Activated CD4-positive, alpha-beta T cell treated with anti-CD3 and anti-CD28 coated beads, Interleukin-2, amount 10 ng/mL, durations not matched to agents 7 days and 5 days (primary cell): ENCODE measurements around the gene AGMO. TPM values are rescaled to one million over a fixed set of nuclear protein-coding genes. Genes with fewer than 3 reads are reported as not detected.

Experiments
- CTCF ChIA-PET: fragments of 350-600 bp; sonication (Branson Sonifier 250); formaldehyde crosslinking; loops from one replicate; lab custom pipeline; 2021; ENCODE audit warnings: antibody characterized with exemption; lab: Charles Lee
- POLR2A ChIA-PET: fragments of 350-600 bp; sonication (Branson Sonifier 250); formaldehyde crosslinking; loops from one replicate; lab custom pipeline; 2021; ENCODE audit warnings: antibody characterized with exemption; lab: Charles Lee
- DNase-seq: peaks from one replicate; pipeline ENCODE4 v3.0.0-alpha.2; 2020
- H3K27ac Mint-ChIP-seq: one replicate; pipeline ENCODE4 v1.8.0; 2021; ENCODE audit warnings: mild to moderate bottlenecking, moderate library complexity, mixed read lengths
- H3K27me3 Mint-ChIP-seq: one replicate; pipeline ENCODE4 v1.8.0; 2021; ENCODE audit warnings: mixed read lengths
- H3K36me3 Mint-ChIP-seq: one replicate; pipeline ENCODE4 v1.8.0; 2021; ENCODE audit warnings: low read depth, mixed read lengths
- H3K4me1 Mint-ChIP-seq: one replicate; pipeline ENCODE4 v1.8.0; 2021; ENCODE audit warnings: mixed read lengths
- H3K4me3 Mint-ChIP-seq: one replicate; pipeline ENCODE4 v1.8.0; 2021; ENCODE audit warnings: mild to moderate bottlenecking, moderate library complexity, mixed read lengths
- H3K9me3 Mint-ChIP-seq: one replicate; pipeline ENCODE4 v1.8.0; 2021; ENCODE audit warnings: mixed read lengths
- total RNA-seq, 2 experiments: library from RNA; stranded (reverse); gene quantifications; one replicate each; pipeline ENCODE4 v1.2.3, GENCODE V29; 2021

The AGMO gene
- total RNA-seq, 2 experiments from 2014 or later: not detected

DNA sequence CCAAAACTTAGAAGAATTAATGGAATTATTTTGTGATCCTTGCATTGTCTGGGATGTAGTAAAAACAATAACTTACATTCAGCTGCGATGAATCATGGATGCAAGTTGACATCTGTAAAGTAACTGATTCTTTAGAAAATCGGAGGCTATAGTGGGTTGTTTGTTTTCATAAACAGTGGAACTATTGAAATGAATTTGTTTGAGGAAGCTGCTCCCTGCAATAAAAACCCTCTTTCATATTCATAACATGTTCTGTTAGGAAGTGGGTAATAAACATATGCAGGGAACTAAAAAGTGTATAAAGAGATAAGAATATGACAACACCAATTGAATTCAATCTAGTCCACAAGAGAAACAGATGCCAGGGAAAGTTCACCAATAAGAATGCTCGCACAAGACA lies 53.6 kb downstream of the AGMO start:
- Mint-ChIP-seq H3K9me3 (no peaks in the 10 kb centered on the region), H3K27ac (no peak overlapping the region), H3K36me3 (no peaks in the 10 kb centered on the region), H3K4me1 (no peaks in the 10 kb centered on the region), H3K4me3 (no peak overlapping the region), H3K27me3 (no peaks in the 10 kb centered on the region)
- ChIA-PET CTCF (no interaction called here), POLR2A (no interaction called here)
- DNase-seq: no peak

DNA sequence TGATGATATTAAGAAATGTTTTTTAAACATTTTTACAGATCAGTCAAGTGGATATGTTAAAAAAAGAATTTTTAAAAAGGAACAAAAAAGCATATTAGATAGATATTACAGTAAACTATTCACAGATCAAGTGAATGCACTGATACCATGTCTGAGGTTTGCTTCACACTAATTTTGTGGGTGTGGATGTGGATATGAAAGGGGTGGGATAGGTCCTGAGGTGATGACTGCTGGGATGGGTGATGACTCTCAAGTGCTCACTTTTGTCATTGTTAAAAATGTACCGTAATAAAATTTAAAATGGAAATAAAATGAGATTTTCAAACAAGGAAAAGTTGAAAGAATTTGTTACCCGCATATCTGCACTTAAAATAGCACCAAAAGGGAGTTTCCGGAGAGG lies 54.1 kb downstream of the AGMO start:
- no peaks in the 10 kb centered on the region for H3K27me3 Mint-ChIP-seq
- no peak overlapping the region for H3K27ac Mint-ChIP-seq
- H3K36me3 Mint-ChIP-seq: no peaks in the 10 kb centered on the region
- no peak overlapping the region for H3K4me3 Mint-ChIP-seq
- ChIA-PET CTCF (no interaction called here), POLR2A (no interaction called here)
- DNase-seq: no peak
- H3K9me3 Mint-ChIP-seq: no peaks in the 10 kb centered on the region
- no peaks in the 10 kb centered on the region for H3K4me1 Mint-ChIP-seq

- ChIA-PET POLR2A (no interaction called here), CTCF (no interaction called here)
- no peaks in the 10 kb centered on the region for H3K9me3 Mint-ChIP-seq
Measured at GRCh38 chr7:15507171-15507570, 54.6 kb downstream of the AGMO start.

GRCh38 chr7:15505761-15506160 lies 56.1 kb downstream of the AGMO start:
- no peaks in the 10 kb centered on the region for H3K27me3 Mint-ChIP-seq
- DNase-seq: no peak
- H3K4me3 Mint-ChIP-seq: no peak overlapping the region
- H3K9me3 Mint-ChIP-seq: no peaks in the 10 kb centered on the region
- ChIA-PET POLR2A (no interaction called here), CTCF (no interaction called here)
- no peaks in the 10 kb centered on the region for H3K4me1 Mint-ChIP-seq
- H3K27ac Mint-ChIP-seq: no peak overlapping the region
- no peaks in the 10 kb centered on the region for H3K36me3 Mint-ChIP-seq

More at GRCh38 chr7:15507171-15507570, 54.6 kb downstream of the AGMO start:
- Mint-ChIP-seq H3K4me1 (no peaks in the 10 kb centered on the region), H3K4me3 (no peak overlapping the region), H3K27ac (no peak overlapping the region), H3K27me3 (no peaks in the 10 kb centered on the region), H3K36me3 (no peaks in the 10 kb centered on the region)
- DNase-seq: no peak

- no peaks in the 10 kb centered on the region for H3K4me1 Mint-ChIP-seq
- POLR2A ChIA-PET: no interaction called here
Measured at GRCh38 chr7:15504351-15504750, 57.5 kb downstream of the AGMO start.

DNA sequence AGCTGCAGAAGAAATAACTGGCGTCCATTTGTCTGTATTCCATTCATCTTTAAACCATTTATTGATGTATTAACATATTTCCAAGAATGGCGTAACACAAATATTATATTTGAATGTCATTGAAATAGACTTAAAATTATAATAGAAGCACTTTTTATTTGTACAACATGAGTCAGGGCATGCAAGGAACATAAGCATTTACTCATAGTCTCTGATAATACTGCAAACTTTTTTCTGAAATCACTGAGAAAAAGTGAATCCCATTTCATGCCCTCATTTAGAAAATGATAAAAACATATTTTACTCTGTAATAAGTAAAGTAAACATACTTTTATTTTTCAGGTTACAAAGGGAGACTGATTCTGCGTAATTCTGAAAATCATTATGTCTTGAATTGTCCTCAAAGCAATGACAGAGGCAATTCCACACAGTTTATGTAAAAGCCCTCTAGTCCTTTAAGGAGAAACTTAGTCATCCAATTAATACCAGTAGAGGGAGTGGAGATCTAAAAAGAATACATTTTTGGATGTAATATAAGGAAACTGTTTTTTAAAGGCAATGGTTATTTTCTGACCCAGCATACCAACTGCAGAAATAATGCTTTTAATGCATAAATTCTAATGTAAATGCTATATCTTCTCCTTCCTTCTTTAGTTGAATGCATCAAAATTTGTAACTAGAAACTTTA lies 58.1 kb downstream of the AGMO start:
- Mint-ChIP-seq H3K9me3 (no peaks in the 10 kb centered on the region), H3K27me3 (no peaks in the 10 kb centered on the region), H3K4me1 (no peaks in the 10 kb centered on the region), H3K36me3 (no peaks in the 10 kb centered on the region), H3K4me3 (no peak overlapping the region), H3K27ac (no peak overlapping the region)
- POLR2A ChIA-PET: no interaction called here
- DNase-seq: no peak
- CTCF ChIA-PET: no interaction called here

More at GRCh38 chr7:15504351-15504750, 57.5 kb downstream of the AGMO start:
- Mint-ChIP-seq H3K36me3 (no peaks in the 10 kb centered on the region), H3K27ac (no peak overlapping the region), H3K27me3 (no peaks in the 10 kb centered on the region), H3K4me3 (no peak overlapping the region), H3K9me3 (no peaks in the 10 kb centered on the region)
- DNase-seq: no peak
- CTCF ChIA-PET: no interaction called here

DNA sequence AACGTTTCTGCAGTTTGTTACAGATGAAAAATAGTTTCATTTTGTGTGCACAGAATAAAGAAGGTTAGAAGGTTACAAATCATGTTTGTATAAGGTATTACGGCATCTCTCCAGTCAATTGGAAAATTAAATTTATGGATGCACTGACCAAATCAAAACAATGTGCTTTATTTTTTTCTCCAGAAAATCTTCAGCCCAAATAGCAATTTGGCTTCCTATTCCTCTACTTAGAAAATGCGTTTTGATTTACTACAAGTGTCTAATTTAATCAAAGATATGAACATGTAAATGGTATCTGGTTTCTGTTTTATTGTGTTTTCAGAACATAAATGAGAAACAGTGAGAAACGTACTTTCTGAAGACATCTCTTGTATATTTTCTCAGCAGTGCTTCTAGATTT lies 63.4 kb downstream of the AGMO start:
- H3K27me3 Mint-ChIP-seq: no peaks in the 10 kb centered on the region
- POLR2A ChIA-PET: no interaction called here
- no peak for DNase-seq

DNA sequence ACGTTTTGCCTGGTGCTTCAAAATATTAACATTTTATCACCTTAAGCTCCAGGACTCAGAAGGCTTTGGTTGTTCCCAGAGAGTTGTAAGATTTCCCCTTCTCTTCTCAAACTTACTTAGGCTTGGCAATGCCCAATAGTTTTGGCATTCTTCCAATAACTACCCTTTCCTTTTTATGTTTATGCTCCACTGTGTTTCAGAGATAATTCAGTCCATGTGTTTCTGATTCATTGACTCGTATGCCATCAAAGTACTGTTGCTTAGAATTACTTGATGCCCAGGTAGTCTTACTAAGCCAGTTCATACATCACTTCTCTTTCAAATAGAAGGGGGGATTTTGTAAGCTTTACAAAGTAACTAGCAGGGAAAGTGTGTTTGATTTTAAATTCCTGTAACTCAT lies 66.6 kb downstream of the AGMO start:
- no peak overlapping the region for H3K27ac Mint-ChIP-seq
- no peaks in the 10 kb centered on the region for H3K27me3 Mint-ChIP-seq
- H3K9me3 Mint-ChIP-seq: peaks cover 3% of the 10 kb centered on the region
- no peaks in the 10 kb centered on the region for H3K36me3 Mint-ChIP-seq
- DNase-seq: no peak
- no peak overlapping the region for H3K4me3 Mint-ChIP-seq
- H3K4me1 Mint-ChIP-seq: no peaks in the 10 kb centered on the region
- CTCF ChIA-PET: no interaction called here
- POLR2A ChIA-PET: no interaction called here

More for the DNA sequence above, 63.4 kb downstream of the AGMO start:
- H3K4me1 Mint-ChIP-seq: no peaks in the 10 kb centered on the region
- no peaks in the 10 kb centered on the region for H3K36me3 Mint-ChIP-seq
- H3K4me3 Mint-ChIP-seq: no peak overlapping the region
- CTCF ChIA-PET: no interaction called here
- H3K27ac Mint-ChIP-seq: no peak overlapping the region
- no peaks in the 10 kb centered on the region for H3K9me3 Mint-ChIP-seq

GRCh38 chr7:15494711-15495110 lies 67.1 kb downstream of the AGMO start:
- Mint-ChIP-seq H3K27ac (no peak overlapping the region), H3K4me3 (no peak overlapping the region), H3K36me3 (no peaks in the 10 kb centered on the region), H3K9me3 (peaks cover 3% of the 10 kb centered on the region), H3K27me3 (no peaks in the 10 kb centered on the region), H3K4me1 (no peaks in the 10 kb centered on the region)
- ChIA-PET POLR2A (no interaction called here), CTCF (no interaction called here)
- no peak for DNase-seq

- no peaks in the 10 kb centered on the region for H3K36me3 Mint-ChIP-seq
- ChIA-PET CTCF (no interaction called here), POLR2A (no interaction called here)
- H3K4me1 Mint-ChIP-seq: no peaks in the 10 kb centered on the region
- H3K4me3 Mint-ChIP-seq: no peak overlapping the region
- peaks cover 3% of the 10 kb centered on the region for H3K9me3 Mint-ChIP-seq
- H3K27ac Mint-ChIP-seq: no peak overlapping the region
- no peaks in the 10 kb centered on the region for H3K27me3 Mint-ChIP-seq
- no peak for DNase-seq
Measured at GRCh38 chr7:15491361-15491760, 70.5 kb downstream of the AGMO start.

DNA sequence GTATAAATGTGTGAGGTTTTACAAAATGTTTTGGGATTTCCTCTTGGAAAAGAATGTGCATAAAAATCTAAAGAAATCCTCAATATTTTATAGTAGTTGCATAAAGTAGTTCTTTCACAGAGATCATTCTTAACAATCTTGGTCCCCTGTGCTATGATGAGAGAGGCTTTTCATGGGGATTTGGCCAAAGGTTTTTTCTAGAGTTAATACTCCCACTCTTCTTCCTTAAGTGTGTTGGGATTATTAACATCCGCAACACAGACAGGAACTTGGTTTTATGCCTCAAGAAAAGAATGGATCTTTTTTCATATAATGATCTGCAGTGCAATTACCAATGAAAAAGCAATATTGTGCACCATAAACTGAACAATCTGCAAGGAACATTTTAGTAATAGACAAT lies 71.5 kb downstream of the AGMO start:
- no peak for DNase-seq
- ChIA-PET CTCF (no interaction called here), POLR2A (no interaction called here)
- Mint-ChIP-seq H3K27me3 (no peaks in the 10 kb centered on the region), H3K4me3 (no peak overlapping the region), H3K27ac (no peak overlapping the region), H3K9me3 (peaks cover 3% of the 10 kb centered on the region), H3K4me1 (no peaks in the 10 kb centered on the region), H3K36me3 (no peaks in the 10 kb centered on the region)

GRCh38 chr7:15489861-15490260 lies 72.0 kb downstream of the AGMO start:
- Mint-ChIP-seq H3K4me1 (no peaks in the 10 kb centered on the region), H3K36me3 (no peaks in the 10 kb centered on the region), H3K27ac (no peak overlapping the region), H3K4me3 (no peak overlapping the region), H3K9me3 (peaks cover 3% of the 10 kb centered on the region), H3K27me3 (no peaks in the 10 kb centered on the region)
- no peak for DNase-seq
- ChIA-PET POLR2A (no interaction called here), CTCF (no interaction called here)

DNA sequence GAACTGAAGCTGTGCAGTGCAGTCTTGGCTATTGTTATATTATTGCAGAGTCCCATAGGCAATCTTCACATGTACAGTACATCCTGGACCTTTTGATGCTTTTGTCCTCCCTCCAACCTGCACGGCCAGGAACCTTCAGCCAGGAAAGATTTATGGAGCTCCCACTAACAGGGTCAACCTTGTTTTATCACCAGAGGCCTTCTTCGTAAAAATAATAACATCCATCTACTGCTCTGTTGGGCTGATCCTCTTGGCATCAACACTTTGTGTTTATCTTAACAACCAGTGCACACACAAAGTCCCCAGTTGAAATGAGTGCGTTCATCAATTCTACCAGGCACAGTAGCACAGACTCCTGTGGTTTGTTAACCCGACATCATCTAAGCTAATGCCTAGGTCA lies 72.4 kb downstream of the AGMO start:
- Mint-ChIP-seq H3K9me3 (peaks cover 3% of the 10 kb centered on the region), H3K4me1 (no peaks in the 10 kb centered on the region), H3K27ac (no peak overlapping the region), H3K36me3 (no peaks in the 10 kb centered on the region), H3K27me3 (no peaks in the 10 kb centered on the region), H3K4me3 (no peak overlapping the region)
- DNase-seq: no peak
- ChIA-PET CTCF (no interaction called here), POLR2A (no interaction called here)

GRCh38 chr7:15488401-15488800 lies 73.4 kb downstream of the AGMO start:
- H3K27ac Mint-ChIP-seq: no peak overlapping the region
- H3K27me3 Mint-ChIP-seq: no peaks in the 10 kb centered on the region
- no peaks in the 10 kb centered on the region for H3K36me3 Mint-ChIP-seq
- ChIA-PET POLR2A (no interaction called here), CTCF (no interaction called here)
- DNase-seq: no peak
- H3K4me1 Mint-ChIP-seq: no peaks in the 10 kb centered on the region
- peaks cover 3% of the 10 kb centered on the region for H3K9me3 Mint-ChIP-seq
- H3K4me3 Mint-ChIP-seq: no peak overlapping the region
